SW480 (cell line): ENCODE data around the gene KIDINS220.
A peak's percentile ranks its signal among the peaks of the same experiment; 100 is the strongest.

Source experiments
- DNase-seq: peaks from one replicate; pipeline ENCODE4 v3.0.0-alpha.2; 2016; ENCODE audit warnings: low spot score

The KIDINS220 gene

DNA sequence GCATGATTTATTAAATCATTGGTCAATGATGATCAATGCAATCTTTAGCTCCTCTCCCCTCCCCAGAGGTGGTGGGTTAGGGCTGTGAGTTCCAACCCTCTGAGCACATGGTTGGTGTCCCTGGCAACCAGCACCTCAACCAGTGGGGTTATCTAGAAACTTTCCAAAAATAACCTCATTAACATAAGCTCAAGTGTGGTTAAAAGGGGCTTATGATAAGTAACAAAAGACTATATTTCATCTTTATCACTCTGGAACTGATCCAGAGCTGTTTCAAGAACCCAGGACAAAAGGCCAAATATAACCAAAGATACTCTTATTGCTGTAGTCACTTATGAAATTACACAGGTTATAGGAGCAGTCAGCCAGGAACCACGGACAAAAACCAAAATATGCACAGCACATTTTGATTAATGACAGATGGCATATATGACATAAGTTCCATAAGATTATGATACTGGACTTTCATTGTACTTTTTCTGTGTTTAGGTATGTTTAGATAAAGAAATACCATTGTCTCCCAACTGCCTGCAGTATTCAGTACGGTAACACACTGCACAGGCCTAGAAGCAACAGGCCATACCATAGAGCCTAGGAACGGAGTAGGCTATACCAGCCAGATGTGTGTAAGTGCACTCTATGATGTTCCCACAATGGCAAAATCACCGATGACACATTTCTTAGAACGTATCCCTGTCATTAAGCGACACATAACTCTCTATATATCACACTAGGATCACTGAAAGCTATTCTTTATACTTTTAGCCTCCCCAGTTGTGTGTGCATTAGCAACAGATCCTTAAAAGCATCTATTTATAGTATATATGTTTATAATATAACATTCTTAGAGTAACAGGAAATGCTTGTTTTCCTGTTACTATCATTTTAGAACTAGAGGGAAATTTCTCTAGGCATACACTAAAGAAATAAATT is 31.9 kb downstream of the KIDINS220 start:
- no peak for DNase-seq

- peak; percentile 66 for DNase-seq
These were observed 33.6 kb downstream of the KIDINS220 start for GRCh38 chr2:8803658-8804379.

- DNase-seq, result no peak
These were observed 34.7 kb downstream of the KIDINS220 start for GRCh38 chr2:8802741-8803140.

DNA sequence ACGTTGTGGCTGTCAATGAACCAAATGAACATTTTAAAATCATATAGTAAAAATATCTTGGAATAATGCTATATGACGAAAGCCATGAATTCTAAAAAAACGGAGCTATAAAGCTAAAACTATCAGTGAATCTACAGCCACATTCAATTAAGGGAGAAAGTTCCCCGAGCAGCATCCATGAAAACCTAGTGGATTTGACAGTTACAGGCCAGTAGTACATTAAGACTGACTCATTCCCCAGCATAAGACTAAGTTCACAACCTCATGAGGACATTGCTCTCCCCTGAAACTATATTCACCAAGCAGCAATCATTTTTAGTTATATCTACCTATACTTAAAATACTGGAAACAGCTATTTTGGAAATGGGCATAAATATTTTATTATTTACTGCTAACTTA is 36.6 kb downstream of the KIDINS220 start:
- no peak for DNase-seq

DNA sequence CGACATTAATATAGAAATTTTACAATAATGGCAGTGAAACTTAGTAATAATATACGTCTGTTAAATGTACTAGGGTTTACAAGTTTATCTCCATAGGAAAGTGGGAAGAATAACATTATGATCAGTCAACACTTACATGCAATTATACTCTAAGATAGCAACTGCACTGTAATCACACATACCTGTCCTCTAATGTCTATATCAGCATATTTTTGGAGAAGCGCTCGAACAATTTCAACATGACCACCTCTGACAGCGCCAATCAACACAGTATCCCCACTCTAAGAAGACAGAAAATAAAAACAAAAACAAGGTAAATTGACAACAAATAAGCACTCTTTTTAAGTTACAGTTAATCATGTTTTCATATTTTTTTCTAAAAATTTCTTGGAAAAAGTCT is 37.2 kb downstream of the KIDINS220 start:
- DNase-seq, result no peak

DNA sequence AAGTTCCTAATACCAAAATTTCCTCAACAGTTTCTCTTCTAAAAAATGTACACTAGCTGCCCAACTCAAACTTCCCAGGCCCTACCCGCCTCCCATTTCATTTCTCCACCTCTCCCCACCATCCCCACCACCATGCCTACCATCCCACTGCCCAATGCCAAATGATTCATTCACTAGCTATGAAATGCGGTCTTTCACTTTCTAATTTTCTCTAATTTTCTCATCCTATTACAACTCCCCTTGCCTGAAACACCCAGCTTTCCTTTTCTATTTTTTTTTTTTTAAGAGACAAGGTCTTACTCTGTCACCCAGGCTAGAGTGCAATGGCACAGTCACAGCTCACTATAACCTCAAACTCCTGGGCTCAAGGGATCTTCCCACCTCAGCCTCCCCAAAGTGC is 38.4 kb downstream of the KIDINS220 start:
- DNase-seq, result no peak

DNA sequence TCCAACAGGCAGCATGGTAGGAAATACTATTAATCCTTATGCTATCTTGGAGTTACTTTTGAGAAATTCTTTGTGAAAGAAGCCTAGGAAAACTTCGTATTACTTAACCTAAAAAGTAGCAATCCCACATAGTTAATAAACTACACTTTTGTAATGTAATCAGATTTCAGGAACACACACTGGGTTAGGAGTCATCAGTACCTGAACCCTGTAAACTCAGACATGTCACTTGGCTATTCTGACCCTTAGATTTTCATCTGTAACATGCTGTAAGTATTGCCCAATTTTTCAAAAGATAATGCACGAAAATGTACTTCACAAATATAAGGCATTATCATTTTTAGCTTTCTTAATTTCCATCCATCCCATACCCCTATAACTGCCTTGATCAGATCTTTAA is 39.0 kb downstream of the KIDINS220 start:
- no peak for DNase-seq

- DNase-seq, result no peak
These were observed 39.7 kb downstream of the KIDINS220 start for GRCh38 chr2:8797682-8798081.

DNA sequence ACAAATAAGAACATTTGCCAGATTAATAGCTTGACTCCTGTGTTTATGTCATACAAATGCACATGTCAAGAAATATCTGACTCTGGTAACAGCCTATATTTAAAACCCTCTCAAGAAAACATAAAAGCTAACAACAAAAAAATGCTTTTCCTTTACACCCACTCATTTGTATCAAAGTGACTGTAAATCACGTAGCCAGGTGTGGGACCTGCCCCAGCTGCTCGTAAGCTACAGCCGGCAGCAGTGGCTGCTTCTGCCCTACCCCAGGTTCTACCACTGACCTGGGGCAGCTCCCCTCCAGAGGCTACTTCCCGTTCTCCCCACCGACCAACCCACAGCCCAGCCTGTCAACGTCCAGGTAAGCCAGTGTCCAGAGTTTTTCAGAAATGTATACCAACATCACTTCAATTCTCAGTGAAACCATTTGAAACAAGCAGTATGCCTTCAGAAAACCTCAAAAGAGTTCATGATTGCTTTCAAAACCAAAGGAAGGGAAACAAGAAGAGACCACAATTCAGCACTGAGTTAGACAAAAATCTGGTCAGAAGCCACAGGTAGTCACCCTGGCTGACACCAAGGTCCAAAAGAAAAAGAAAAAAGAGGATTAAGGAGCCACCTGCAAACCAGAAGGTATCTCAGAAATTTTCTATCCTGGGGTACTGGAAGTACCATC is 40.4 kb downstream of the KIDINS220 start:
- DNase-seq, result no peak

- no peak for DNase-seq
These were observed 41.0 kb downstream of the KIDINS220 start for GRCh38 chr2:8796315-8796848.

DNA sequence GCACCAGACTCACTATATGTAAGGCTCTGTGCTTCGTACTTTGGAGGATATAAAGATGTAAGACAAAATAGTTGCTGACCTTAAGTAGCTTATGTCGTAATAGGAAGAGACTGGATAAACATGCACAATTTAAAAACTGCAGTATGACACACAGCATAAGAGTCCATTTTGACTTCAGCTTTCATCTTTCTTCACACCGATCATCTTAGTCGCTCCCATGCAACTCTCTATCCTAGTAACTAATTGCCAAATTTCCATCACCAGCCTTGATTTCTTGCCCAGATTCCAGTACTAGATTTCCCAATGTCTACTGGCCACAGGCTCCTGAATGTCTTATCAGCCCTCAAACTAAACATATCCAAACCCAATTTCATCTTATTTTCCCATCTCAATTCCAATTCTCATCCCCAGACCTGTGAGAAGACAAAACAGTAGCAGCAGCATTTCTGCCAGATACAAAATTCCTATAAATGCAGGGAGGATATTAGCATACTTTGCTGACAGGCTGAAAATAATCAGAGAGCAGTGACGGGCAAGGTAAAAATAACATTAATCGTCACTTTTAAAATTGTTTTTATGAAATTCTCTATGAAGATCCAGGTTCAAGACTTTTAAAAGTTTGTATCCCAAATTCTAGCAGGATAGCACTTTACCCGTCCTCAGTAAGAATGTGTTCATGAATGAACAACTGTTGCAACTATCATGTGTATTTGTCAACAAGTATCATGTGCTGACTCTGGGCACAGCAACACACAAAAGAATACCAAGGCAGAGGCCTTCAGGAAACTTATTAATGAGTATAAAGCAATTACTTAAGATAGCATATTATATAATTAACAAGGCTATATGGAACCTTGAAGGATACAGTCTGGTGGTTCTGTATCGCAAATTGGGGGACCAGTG is 42.2 kb downstream of the KIDINS220 start:
- DNase-seq, result no peak

DNA sequence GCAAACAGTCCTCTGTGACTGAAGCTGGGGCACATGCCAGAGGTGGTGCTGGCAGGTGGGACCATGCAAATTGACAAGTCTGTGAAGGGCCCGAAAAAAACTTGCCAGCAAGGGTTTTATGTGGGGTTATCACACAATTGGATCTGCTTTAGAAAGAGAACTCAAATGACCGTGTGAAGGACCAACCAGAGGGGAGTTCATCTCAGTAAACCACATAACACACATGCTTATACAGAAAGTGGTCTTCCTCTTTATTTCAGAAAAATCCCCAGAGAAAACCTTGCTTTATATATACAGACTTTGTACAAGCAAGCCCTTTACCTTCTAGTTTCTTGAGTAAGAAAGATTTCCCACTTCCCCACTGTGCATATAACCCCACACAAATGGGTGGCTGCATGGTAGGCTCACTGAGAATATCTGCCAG is 46.7 kb downstream of the KIDINS220 start:
- no peak for DNase-seq

GRCh38 chr2:8786463-8786862 is 51.0 kb downstream of the KIDINS220 start:
- no peak for DNase-seq

GRCh38 chr2:8779795-8780671 is 57.4 kb downstream of the KIDINS220 start:
- DNase-seq, result no peak

- DNase-seq, result no peak
These were observed 63.0 kb downstream of the KIDINS220 start for GRCh38 chr2:8774371-8774770.

- no peak for DNase-seq
These were observed 70.1 kb downstream of the KIDINS220 start for GRCh38 chr2:8767324-8767723.

GRCh38 chr2:8761529-8762164 is 75.8 kb downstream of the KIDINS220 start:
- DNase-seq, result peak; percentile 41

DNA sequence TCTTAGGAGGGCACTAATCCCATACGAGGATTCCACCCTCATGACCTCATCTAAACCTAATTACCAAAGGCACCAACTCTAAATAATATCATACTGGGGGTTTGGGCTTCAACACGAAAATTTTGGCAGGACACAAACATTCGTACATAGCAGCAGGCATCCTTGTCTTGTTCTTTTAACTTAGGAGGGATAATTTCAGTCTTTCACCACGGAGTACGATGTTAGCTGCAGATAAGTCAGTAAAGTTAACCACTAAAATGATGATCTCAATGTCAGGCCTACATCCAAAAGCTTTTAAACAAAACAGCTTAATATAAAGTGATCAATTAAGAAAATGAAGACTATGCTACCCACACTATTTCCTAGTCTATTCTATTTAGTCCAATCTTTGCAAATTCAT is 80.7 kb downstream of the KIDINS220 start:
- no peak for DNase-seq

DNA sequence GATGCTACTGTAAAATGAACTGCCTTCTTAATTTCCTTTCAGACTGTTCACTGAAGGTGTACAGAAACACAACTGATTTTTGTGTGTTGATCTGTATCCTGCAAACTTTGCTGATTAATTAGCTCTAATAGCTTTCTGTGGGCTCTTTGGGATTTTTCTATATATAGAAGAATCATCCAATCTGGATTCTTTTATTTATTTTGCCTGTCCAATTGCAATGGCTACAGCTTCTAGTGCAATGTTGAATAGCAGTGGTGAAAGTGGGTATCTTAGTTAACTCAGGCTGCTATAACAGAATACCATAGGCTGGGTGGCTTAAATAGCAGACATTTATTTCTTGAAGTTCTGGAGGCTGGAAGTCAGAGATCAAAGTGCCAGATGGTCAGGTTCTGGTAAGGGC is 81.2 kb downstream of the KIDINS220 start:
- no peak for DNase-seq
